Right lobe of liver (tissue), 6 donors: ENCODE data around the gene SPTLC3. TPM values are rescaled to one million over a fixed set of nuclear protein-coding genes. Genes with fewer than 3 reads are reported as not detected.

Experiments
- ATAC-seq, 4 donors: fragments of 200-7000 bp; cut with Tn5 transposase; one replicate each; pipeline ENCODE4 v1.9.1; 2020; ENCODE audit warnings: mild to moderate bottlenecking in 4 of 4, moderate library complexity in 4 of 4
- DNase-seq, 3 donors: peaks; one replicate each; pipeline ENCODE4 v3.0.0-alpha.2; 2020
- H3K27ac ChIP-seq, 3 donors: fragments of 200-600 bp; one replicate each; pipeline ENCODE4 v1.8.0; 2022
- H3K27me3 ChIP-seq, 2 donors: fragments of 200-600 bp; one replicate each; pipeline ENCODE4 v1.8.0; 2022
- H3K36me3 ChIP-seq, 4 donors: fragments of 200-600 bp; sonication (generic) in 1 of 4; one replicate each; pipeline versions ENCODE4 v1.5.1 to v1.8.0; 2017 to 2022; ENCODE audit warnings: control low read depth in 1 of 4
- H3K4me1 ChIP-seq, 4 donors: fragments of 200-600 bp; sonication (generic) in 1 of 4; one replicate each; pipeline versions ENCODE4 v1.5.1 to v1.8.0; 2017 to 2022; ENCODE audit warnings: control low read depth in 1 of 4
- H3K4me3 ChIP-seq, 3 donors: fragments of 200-600 bp; one replicate each; pipeline ENCODE4 v1.8.0; 2022
- H3K9me3 ChIP-seq, 4 donors: fragments of 200-600 bp; sonication (generic) in 1 of 4; one replicate each; pipeline versions ENCODE4 v1.5.1 to v1.8.0; 2017 to 2022; ENCODE audit warnings: control low read depth in 1 of 4
- POLR2A ChIP-seq: fragments of 450-650 bp; IDR thresholded peaks from one replicate; pipeline ENCODE4 v1.6.1; 2017; ENCODE audit warnings: antibody characterized with exemption, mild to moderate bottlenecking
- WGBS: methylation state at CpG from one replicate; pipeline ENCODE4 v1.1.6; 2018; ENCODE audit warnings: low coverage, low lambda C conversion rate; ENCODE audit not compliant: insufficient coverage; ENCODE audit errors: missing lambda C conversion rate; 5-methylcytosine and 5-hydroxymethylcytosine counted together
- intact Hi-C, 2 donors: fragments of 100-400 bp; cut with DNase I; formaldehyde crosslinking; loops; one replicate each; pipeline versions ENCODE4 v1.11.2 to v1.14.1; 2022
- total RNA-seq, 6 experiments: library from RNA; depleted of rRNA in 2 of 6; stranded (reverse); fragments of >200 nt in 2 of 6; fragmentation: NEBNext Ultra II Directional in 3 of 6; extraction: Animal tissue kit (Norgen Biotek cat#: 25700) in 3 of 6; gene quantifications; one replicate each; pipeline versions ENCODE4 v1.1.0 to v1.2.4, GENCODE V29; 2016 to 2023
- TF ChIP-seq, protein P1 (sequence below), 4 donors: fragments of 200-600 bp in 3 of 4; fragments of 450-650 bp in 1 of 4; IDR thresholded peaks; one replicate each; pipeline versions ENCODE4 v1.5.1 to v1.8.0; 2016 to 2022; ENCODE audit warnings: antibody characterized with exemption in 4 of 4, mild to moderate bottlenecking in 2 of 4
- donor health status: DM: no; HTN: yes; CAD: no.
- donor health status: DM: no; HTN: no; CAD: no.
- donor health status: DM: no; HTN: no; CAD: no.
- donor health status: DM: no; HTN: yes; CAD: no.
- donor health status: DM: no; HTN: yes; CAD: no.

Gene SPTLC3
- total RNA-seq, 6 experiments from 2014 or later = 16.4 to 25.6 (median 24.8) TPM

DNA sequence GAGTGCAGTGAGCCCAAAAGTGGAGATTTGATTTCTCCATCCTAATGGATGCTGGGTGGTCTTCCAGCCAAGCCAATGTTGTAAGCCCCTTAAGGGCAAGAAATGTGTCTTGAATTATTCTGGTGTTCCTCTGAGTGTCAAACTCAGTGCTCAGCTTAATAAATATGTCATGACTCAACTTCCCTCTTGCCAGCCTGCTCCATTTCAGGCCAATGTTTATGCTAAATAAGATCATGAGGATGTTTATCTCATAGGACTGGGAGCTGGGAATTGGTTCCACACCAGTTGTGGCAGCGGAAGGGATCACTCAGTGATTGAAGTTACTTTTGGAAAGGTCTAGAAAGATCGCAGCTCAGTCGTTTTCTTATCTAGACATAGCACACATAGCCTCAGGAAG lies 121.9 kb downstream of the SPTLC3 start:
- Histone ChIP-seq H3K4me3 (no peak overlapping the region), H3K27me3 (no peaks in the 10 kb centered on the region), H3K27ac (no peak overlapping the region), H3K4me1 (no peaks in the 10 kb centered on the region), H3K36me3 (peaks cover 0 to 11% (median 3%) of the 10 kb centered on the region in 4 donors), H3K9me3 (no peaks in the 10 kb centered on the region)
- intact Hi-C loops = no loop called here
- ATAC-seq (no peak), DNase-seq (no peak)
- TF ChIP-seq, protein P1, sequence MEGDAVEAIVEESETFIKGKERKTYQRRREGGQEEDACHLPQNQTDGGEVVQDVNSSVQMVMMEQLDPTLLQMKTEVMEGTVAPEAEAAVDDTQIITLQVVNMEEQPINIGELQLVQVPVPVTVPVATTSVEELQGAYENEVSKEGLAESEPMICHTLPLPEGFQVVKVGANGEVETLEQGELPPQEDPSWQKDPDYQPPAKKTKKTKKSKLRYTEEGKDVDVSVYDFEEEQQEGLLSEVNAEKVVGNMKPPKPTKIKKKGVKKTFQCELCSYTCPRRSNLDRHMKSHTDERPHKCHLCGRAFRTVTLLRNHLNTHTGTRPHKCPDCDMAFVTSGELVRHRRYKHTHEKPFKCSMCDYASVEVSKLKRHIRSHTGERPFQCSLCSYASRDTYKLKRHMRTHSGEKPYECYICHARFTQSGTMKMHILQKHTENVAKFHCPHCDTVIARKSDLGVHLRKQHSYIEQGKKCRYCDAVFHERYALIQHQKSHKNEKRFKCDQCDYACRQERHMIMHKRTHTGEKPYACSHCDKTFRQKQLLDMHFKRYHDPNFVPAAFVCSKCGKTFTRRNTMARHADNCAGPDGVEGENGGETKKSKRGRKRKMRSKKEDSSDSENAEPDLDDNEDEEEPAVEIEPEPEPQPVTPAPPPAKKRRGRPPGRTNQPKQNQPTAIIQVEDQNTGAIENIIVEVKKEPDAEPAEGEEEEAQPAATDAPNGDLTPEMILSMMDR (IDR thresholded peaks at IDR 0.05) = no peak
- no peak for TF ChIP-seq POLR2A
- WGBS = 90% methylated on average over 3 of the region's 3 CpGs

DNA sequence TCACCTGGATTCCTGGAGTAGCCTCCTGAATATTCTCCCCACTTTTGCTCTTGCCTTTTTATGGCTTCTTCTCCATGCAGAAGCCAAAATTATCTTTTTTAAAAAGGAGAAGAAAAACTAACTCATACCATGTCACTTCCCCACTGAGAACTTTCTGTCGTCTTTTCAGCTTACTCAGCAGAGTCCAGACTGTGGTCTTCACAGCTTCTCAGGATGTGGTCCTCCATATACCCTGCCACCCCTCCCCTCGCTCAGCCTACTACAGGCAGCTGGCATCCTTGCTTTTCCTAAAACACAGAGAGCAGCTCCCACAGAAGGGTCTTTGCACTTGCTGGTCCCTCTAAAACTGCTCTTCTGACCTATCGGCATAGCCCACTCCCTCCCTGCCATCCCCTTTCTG lies 122.9 kb downstream of the SPTLC3 start:
- ATAC-seq = peak in 2 of 4 donors; percentile 46 to 59

DNA sequence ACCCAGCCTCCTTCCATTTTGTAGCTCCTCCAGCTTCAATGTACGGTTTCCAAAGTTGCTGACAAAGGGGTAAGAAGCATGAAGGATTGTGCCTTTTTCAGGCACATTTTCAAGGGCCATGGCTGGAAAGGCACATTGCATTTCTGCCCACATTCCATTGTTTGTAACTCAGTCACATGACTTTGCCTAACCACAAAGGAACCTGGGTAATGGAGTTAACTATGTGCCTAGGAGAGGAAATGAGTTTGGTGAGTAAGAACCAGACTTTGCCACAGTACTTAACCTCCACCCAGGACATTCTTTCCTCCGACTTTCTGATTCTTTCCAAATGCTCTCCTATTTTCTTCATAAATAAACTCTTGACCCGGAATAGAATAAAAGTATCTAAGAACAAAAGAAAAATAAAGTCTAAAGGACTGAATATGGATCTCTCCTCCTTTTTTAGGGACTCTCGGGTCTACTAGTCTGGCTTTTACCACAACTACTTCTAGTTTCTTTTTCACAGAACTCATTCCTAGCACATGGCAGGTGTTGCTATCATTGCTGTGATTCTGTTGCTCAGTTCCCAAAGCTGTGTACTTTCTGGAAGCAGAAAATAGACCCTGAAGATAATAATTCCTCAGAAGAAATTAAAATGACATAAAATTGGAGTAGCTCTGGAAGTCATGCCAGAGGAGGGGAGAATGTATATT lies 130.8 kb downstream of the SPTLC3 start:
- DNase-seq = no peak
- intact Hi-C loops = no loop called here
- H3K4me1 ChIP-seq = peaks cover 0 to 16% (median 7%) of the 10 kb centered on the region in 4 donors
- no peaks in the 10 kb centered on the region for H3K27me3 ChIP-seq
- no peaks in the 10 kb centered on the region for H3K9me3 ChIP-seq
- WGBS = 84% methylated on average over 4 of the region's 4 CpGs
- H3K4me3 ChIP-seq = no peak overlapping the region
- TF ChIP-seq, protein P1 (IDR thresholded peaks at IDR 0.05) = no peak
- TF ChIP-seq POLR2A = no peak
- H3K27ac ChIP-seq = no peak overlapping the region
- no peak for ATAC-seq
- no peaks in the 10 kb centered on the region for H3K36me3 ChIP-seq

More for the DNA sequence above, 122.9 kb downstream of the SPTLC3 start:
- Histone ChIP-seq H3K36me3 (peaks cover 0 to 11% (median 3%) of the 10 kb centered on the region in 4 donors), H3K27ac (no peak overlapping the region), H3K27me3 (no peaks in the 10 kb centered on the region), H3K4me1 (no peaks in the 10 kb centered on the region), H3K9me3 (no peaks in the 10 kb centered on the region), H3K4me3 (no peak overlapping the region)
- 41% methylated on average over 3 of the region's 3 CpGs for WGBS
- TF ChIP-seq, protein P1 (IDR thresholded peaks at IDR 0.05) = no peak
- no peak for TF ChIP-seq POLR2A
- intact Hi-C loops = no loop called here
- no peak for DNase-seq

DNA sequence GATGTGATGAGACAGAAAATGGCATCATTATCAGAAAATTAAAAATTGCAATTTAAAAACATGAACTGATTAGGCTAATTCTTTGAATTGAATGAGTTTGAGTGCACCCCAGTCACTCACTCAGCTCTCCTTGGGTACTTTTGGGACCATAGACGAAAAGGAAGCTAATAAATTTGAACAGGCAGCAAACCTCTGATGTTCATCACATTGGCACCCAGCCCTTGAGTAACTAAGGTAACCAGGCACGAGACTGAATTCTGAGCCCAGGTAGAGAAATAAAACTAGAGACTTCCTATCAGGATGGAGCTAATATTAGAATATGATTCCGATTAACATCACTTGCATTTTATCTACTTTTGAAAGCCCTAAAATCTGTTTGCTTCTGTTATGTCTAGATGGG lies 131.4 kb downstream of the SPTLC3 start:
- no peak overlapping the region for H3K27ac ChIP-seq
- peaks cover 0 to 16% (median 7%) of the 10 kb centered on the region in 4 donors for H3K4me1 ChIP-seq
- DNase-seq (no peak), ATAC-seq (no peak)
- TF ChIP-seq POLR2A = no peak
- TF ChIP-seq, protein P1 (IDR thresholded peaks at IDR 0.05) = no peak
- H3K4me3 ChIP-seq = no peak overlapping the region
- no peaks in the 10 kb centered on the region for H3K9me3 ChIP-seq
- intact Hi-C loops = no loop called here
- no peaks in the 10 kb centered on the region for H3K27me3 ChIP-seq
- no peaks in the 10 kb centered on the region for H3K36me3 ChIP-seq
- WGBS = 56% methylated on average over 3 of the region's 3 CpGs
